K562 (cell line): ENCODE results near the gene PPWD1. TPM values are rescaled to one million over a fixed set of nuclear protein-coding genes. Genes with fewer than 3 reads are reported as not detected.

Experiments used
- BHLHE40 ChIP-seq: IDR thresholded peaks from 2 replicates; pipeline ENCODE4 v1.6.1; 2011; ENCODE audit warnings: low read length, improper control_type of control experiment
- CXXC5 ChIP-seq: fragments of 250-450 bp; sonication (Bioruptor Pico); IDR thresholded peaks from 2 replicates; pipeline ENCODE4 v1.8.0; 2022; ENCODE audit warnings: inconsistent platforms, mild to moderate bottlenecking, moderate library complexity
- HCFC1 ChIP-seq: IDR thresholded peaks from 2 replicates; pipeline ENCODE4 v1.6.1; 2012; ENCODE audit warnings: low read depth, low read length, improper control_type of control experiment
- KAT2B ChIP-seq: IDR thresholded peaks from one replicate; pipeline ENCODE4 v1.6.1; 2012; ENCODE audit warnings: low read depth, mild to moderate bottlenecking, control low read depth, inconsistent platforms, low read length, moderate library complexity
- POLR2B ChIP-seq: fragments of 450-650 bp; IDR thresholded peaks from 2 replicates; pipeline ENCODE4 v1.6.1; 2018; ENCODE audit warnings: low read depth; ENCODE audit not compliant: partially characterized antibody
- TBL1XR1 ChIP-seq, 2 experiments: IDR thresholded peaks; 2 replicates each; pipeline ENCODE4 v1.6.1; 2012; ENCODE audit warnings: improper control_type of control experiment in 2 of 2, low read length in 2 of 2, mild to moderate bottlenecking in 1 of 2
- TGIF2 ChIP-seq: sonication (generic); formaldehyde crosslinking; IDR thresholded peaks from 2 replicates; pipeline ENCODE4 v1.8.1; 2022; ENCODE audit warnings: mild to moderate bottlenecking, missing genetic modification reagents, moderate library complexity
- ZNF146 ChIP-seq: IDR thresholded peaks from one replicate; pipeline ENCODE4 v1.6.1; 2018; ENCODE audit warnings: missing compliant biosample characterization; ENCODE audit not compliant: unreplicated experiment
- ZNF707 ChIP-seq: fragments of 250-450 bp; sonication (Bioruptor Pico); conservative IDR thresholded peaks from 2 replicates; pipeline ENCODE4 v1.8.0; 2022; ENCODE audit warnings: inconsistent platforms, mild to moderate bottlenecking, moderate library complexity
- polyA plus RNA-seq, 8 experiments: library from polyadenylated mRNA; depleted of rRNA in 4 of 8; stranded (reverse) in 5 of 8; unstranded in 3 of 8; fragments of >200 nt; fragmentation: Nextera tagmentation in 2 of 8; fragmentation: Illumina TruSeq in 1 of 8; extraction: Ambion mirVana in 2 of 8; extraction: Trizol in 1 of 8; gene quantifications; 2 replicates each; pipeline versions ENCODE4 v1.2.1 to v1.2.3, GENCODE V29; 2011 to 2014; ENCODE audit warnings: inconsistent platforms in 1 of 8, missing spikeins in 1 of 8
- total RNA-seq, 7 experiments: library from RNA; depleted of rRNA in 6 of 7; stranded (reverse); fragments of >200 nt in 6 of 7; fragmentation: Illumina TruSeq in 2 of 7; extraction: Trizol in 2 of 7; gene quantifications; 2 replicates each; pipeline versions ENCODE4 v1.2.1 to v1.2.3, GENCODE V29; 2011 to 2021; ENCODE audit warnings: low replicate concordance in 1 of 7
- TF ChIP-seq, protein P1 (sequence below): fragments of 250-450 bp; sonication (Bioruptor Pico); IDR thresholded peaks from 2 replicates; pipeline ENCODE4 v1.8.0; 2021; ENCODE audit warnings: moderate library complexity, mild to moderate bottlenecking, inconsistent platforms
- TF ChIP-seq, protein P2 (sequence below): fragments of 250-450 bp; sonication (Bioruptor Pico); IDR thresholded peaks from 2 replicates; pipeline ENCODE4 v1.5.0; 2021
- TF ChIP-seq, protein P3 (sequence below): sonication (generic); formaldehyde crosslinking; IDR thresholded peaks from 2 replicates; pipeline ENCODE4 v1.8.0; 2023; ENCODE audit warnings: mild to moderate bottlenecking, missing genetic modification reagents
- TF ChIP-seq, protein P4 (sequence below): fragments of 250-450 bp; sonication (Bioruptor Pico); IDR thresholded peaks from 2 replicates; pipeline ENCODE4 v1.4.0; 2020; ENCODE audit warnings: mild to moderate bottlenecking, moderate library complexity, borderline replicate concordance
- TF ChIP-seq, protein P5 (sequence below): fragments of 200-800 bp; sonication (Bioruptor generic); IDR thresholded peaks from 2 replicates; pipeline ENCODE4 v1.6.1; 2017; ENCODE audit warnings: missing genetic modification characterization, missing compliant biosample characterization
- TF ChIP-seq, protein P6 (sequence below): fragments of 450-650 bp; formaldehyde crosslinking; IDR thresholded peaks from 2 replicates; pipeline ENCODE4 v1.4.0; 2022; ENCODE audit warnings: mild to moderate bottlenecking, moderate library complexity

PPWD1 gene
- total and polyA plus RNA-seq, 9 of the 15 experiments (the other 6 are each of a cell fraction or from before 2014, with no cell fraction given): 24.1 to 89.2 (median 51.4) TPM

DNA sequence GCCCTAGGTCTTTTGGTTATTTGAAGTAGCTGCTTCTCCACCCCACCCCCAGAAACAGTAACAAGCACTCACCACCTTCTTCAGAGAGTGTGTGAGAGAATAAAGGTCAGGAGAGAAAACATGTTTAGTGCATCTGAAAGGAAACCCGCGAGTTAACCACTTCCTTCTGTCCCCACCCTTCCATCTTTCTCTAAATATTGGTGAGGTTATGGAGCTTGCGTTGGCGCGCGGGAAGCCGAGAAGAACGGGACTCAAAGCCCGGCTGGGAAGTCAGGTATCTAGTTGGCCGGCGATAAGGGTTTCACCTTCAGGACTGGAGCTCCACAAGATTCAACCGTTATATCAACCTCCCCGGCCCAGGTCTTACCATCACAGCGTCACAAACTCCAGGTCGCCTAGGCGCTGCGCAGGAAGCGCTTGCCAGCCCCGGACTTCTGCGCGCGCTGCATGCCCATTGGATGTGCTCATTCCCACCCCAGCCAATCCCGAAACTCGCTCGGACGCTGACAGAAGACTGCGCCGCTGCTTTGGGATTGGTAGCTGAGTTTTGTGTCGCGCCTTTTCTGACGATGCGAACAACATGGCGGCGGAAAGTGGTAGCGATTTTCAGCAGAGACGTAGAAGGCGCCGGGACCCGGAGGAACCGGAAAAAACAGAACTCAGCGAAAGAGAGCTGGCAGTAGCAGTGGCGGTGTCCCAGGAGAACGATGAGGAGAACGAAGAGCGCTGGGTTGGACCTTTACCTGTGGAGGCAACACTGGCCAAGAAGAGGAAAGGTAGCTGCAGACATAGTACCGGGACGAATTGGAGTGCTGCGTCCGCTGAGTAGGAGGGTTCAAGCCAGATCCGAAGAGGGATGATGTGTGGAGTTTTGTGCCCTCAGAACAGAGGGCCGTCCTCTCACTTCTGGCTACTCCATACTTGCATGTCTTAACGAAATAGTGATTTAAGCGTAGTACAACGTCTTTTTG is at the start of gene PPWD1, which contains the start of gene CENPK (continued):
- TF ChIP-seq, protein P1, sequence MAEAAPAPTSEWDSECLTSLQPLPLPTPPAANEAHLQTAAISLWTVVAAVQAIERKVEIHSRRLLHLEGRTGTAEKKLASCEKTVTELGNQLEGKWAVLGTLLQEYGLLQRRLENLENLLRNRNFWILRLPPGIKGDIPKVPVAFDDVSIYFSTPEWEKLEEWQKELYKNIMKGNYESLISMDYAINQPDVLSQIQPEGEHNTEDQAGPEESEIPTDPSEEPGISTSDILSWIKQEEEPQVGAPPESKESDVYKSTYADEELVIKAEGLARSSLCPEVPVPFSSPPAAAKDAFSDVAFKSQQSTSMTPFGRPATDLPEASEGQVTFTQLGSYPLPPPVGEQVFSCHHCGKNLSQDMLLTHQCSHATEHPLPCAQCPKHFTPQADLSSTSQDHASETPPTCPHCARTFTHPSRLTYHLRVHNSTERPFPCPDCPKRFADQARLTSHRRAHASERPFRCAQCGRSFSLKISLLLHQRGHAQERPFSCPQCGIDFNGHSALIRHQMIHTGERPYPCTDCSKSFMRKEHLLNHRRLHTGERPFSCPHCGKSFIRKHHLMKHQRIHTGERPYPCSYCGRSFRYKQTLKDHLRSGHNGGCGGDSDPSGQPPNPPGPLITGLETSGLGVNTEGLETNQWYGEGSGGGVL: no peak
- TF ChIP-seq HCFC1 (peak; percentile 83), ZNF146 (CRISPR knock-in tag) (no peak), POLR2B (peak; percentile 90), TGIF2 (no peak), BHLHE40 (0 out of 2 replicates have a peak, but pooled peaks have one; percentile 11), ZNF707 (CRISPR knock-in tag) (no peak), TBL1XR1 (IDR thresholded peaks at IDR 0.05; ENCODE audit: low read length in 2 of 2) (peak; percentile 44 to 81; a peak in 2 of 4 replicates), KAT2B (no peak), CXXC5 (peak; percentile 71)
- TF ChIP-seq, protein P2, sequence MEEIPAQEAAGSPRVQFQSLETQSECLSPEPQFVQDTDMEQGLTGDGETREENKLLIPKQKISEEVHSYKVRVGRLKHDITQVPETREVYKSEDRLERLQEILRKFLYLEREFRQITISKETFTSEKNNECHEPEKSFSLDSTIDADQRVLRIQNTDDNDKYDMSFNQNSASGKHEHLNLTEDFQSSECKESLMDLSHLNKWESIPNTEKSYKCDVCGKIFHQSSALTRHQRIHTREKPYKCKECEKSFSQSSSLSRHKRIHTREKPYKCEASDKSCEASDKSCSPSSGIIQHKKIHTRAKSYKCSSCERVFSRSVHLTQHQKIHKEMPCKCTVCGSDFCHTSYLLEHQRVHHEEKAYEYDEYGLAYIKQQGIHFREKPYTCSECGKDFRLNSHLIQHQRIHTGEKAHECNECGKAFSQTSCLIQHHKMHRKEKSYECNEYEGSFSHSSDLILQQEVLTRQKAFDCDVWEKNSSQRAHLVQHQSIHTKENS (CRISPR knock-in tag): no peak
- TF ChIP-seq, protein P3, sequence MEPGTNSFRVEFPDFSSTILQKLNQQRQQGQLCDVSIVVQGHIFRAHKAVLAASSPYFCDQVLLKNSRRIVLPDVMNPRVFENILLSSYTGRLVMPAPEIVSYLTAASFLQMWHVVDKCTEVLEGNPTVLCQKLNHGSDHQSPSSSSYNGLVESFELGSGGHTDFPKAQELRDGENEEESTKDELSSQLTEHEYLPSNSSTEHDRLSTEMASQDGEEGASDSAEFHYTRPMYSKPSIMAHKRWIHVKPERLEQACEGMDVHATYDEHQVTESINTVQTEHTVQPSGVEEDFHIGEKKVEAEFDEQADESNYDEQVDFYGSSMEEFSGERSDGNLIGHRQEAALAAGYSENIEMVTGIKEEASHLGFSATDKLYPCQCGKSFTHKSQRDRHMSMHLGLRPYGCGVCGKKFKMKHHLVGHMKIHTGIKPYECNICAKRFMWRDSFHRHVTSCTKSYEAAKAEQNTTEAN (CRISPR knock-in tag): 0 out of 2 replicates have a peak, but pooled peaks have one; percentile 52
- TF ChIP-seq, protein P4, sequence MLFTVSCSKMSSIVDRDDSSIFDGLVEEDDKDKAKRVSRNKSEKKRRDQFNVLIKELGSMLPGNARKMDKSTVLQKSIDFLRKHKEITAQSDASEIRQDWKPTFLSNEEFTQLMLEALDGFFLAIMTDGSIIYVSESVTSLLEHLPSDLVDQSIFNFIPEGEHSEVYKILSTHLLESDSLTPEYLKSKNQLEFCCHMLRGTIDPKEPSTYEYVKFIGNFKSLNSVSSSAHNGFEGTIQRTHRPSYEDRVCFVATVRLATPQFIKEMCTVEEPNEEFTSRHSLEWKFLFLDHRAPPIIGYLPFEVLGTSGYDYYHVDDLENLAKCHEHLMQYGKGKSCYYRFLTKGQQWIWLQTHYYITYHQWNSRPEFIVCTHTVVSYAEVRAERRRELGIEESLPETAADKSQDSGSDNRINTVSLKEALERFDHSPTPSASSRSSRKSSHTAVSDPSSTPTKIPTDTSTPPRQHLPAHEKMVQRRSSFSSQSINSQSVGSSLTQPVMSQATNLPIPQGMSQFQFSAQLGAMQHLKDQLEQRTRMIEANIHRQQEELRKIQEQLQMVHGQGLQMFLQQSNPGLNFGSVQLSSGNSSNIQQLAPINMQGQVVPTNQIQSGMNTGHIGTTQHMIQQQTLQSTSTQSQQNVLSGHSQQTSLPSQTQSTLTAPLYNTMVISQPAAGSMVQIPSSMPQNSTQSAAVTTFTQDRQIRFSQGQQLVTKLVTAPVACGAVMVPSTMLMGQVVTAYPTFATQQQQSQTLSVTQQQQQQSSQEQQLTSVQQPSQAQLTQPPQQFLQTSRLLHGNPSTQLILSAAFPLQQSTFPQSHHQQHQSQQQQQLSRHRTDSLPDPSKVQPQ (CRISPR knock-in tag): no peak
- TF ChIP-seq, protein P5, sequence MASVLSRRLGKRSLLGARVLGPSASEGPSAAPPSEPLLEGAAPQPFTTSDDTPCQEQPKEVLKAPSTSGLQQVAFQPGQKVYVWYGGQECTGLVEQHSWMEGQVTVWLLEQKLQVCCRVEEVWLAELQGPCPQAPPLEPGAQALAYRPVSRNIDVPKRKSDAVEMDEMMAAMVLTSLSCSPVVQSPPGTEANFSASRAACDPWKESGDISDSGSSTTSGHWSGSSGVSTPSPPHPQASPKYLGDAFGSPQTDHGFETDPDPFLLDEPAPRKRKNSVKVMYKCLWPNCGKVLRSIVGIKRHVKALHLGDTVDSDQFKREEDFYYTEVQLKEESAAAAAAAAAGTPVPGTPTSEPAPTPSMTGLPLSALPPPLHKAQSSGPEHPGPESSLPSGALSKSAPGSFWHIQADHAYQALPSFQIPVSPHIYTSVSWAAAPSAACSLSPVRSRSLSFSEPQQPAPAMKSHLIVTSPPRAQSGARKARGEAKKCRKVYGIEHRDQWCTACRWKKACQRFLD (CRISPR knock-in tag): no peak
- TF ChIP-seq, protein P6, sequence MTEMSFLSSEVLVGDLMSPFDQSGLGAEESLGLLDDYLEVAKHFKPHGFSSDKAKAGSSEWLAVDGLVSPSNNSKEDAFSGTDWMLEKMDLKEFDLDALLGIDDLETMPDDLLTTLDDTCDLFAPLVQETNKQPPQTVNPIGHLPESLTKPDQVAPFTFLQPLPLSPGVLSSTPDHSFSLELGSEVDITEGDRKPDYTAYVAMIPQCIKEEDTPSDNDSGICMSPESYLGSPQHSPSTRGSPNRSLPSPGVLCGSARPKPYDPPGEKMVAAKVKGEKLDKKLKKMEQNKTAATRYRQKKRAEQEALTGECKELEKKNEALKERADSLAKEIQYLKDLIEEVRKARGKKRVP (CRISPR knock-in tag): no peak
